GM23248 (cell line): Measurements from ENCODE around the gene CMKLR1.

Source experiments
- EZH2 ChIP-seq: fragments of 200-600 bp; sonication (generic); IDR thresholded peaks from 2 replicates; pipeline ENCODE4 v1.6.1; 2018; ENCODE audit warnings: antibody characterized with exemption, mild to moderate bottlenecking; ENCODE audit not compliant: insufficient read depth, poor library complexity, severe bottlenecking
- EZH2phosphoT487 ChIP-seq: fragments of 200-600 bp; sonication (generic); IDR thresholded peaks from 2 replicates; pipeline ENCODE4 v1.6.1; 2018; ENCODE audit warnings: antibody characterized with exemption, moderate library complexity, mild to moderate bottlenecking, low read depth; ENCODE audit not compliant: insufficient read depth

GRCh38 chr12:108364879-108365278 lies 25.8 kb upstream of the CMKLR1 start:
- no peak for TF ChIP-seq EZH2phosphoT487
- TF ChIP-seq EZH2: no peak
